H9 (cell line): ENCODE results near the gene HHAT. TPM values are rescaled to one million over a fixed set of nuclear protein-coding genes. Genes with fewer than 3 reads are reported as not detected.

Source experiments
- DNase-seq: peaks from one replicate; pipeline ENCODE4 v3.0.0-alpha.2; 2017
- H2AFZ ChIP-seq: one replicate; pipeline ENCODE4 v1.6.1; 2013; ENCODE audit warnings: mild to moderate bottlenecking, low read length, control low read depth, moderate library complexity
- H2AK5ac ChIP-seq: 2 replicates; pipeline ENCODE4 v1.6.1; 2013; ENCODE audit warnings: low read length, control low read depth, mixed read lengths; ENCODE audit not compliant: insufficient read length
- H2BK120ac ChIP-seq: one replicate; pipeline ENCODE4 v1.6.1; 2013; ENCODE audit warnings: low read depth, mild to moderate bottlenecking, low read length, control low read depth, inconsistent platforms; ENCODE audit not compliant: poor library complexity, severe bottlenecking
- H2BK12ac ChIP-seq: 2 replicates; pipeline ENCODE4 v1.6.1; 2013; ENCODE audit warnings: low read length, control low read depth, mixed read lengths, low read depth; ENCODE audit not compliant: insufficient read length
- H2BK15ac ChIP-seq: 2 replicates; pipeline ENCODE4 v1.6.1; 2013; ENCODE audit warnings: low read depth, low read length, control low read depth
- H2BK20ac ChIP-seq: one replicate; pipeline ENCODE4 v1.6.1; 2013; ENCODE audit warnings: low read depth, mild to moderate bottlenecking, low read length, control low read depth, inconsistent platforms; ENCODE audit not compliant: poor library complexity, severe bottlenecking
- H2BK5ac ChIP-seq: 2 replicates; pipeline ENCODE4 v1.6.1; 2013; ENCODE audit warnings: low read length, control low read depth, mixed read lengths; ENCODE audit not compliant: insufficient read length
- H3K14ac ChIP-seq: 2 replicates; pipeline ENCODE4 v1.6.1; 2013; ENCODE audit warnings: low read length, control low read depth; ENCODE audit not compliant: insufficient read depth
- H3K18ac ChIP-seq: 2 replicates; pipeline ENCODE4 v1.6.1; 2013; ENCODE audit warnings: low read depth, mild to moderate bottlenecking, mixed read lengths, low read length, control low read depth; ENCODE audit not compliant: insufficient read length
- H3K23ac ChIP-seq: 2 replicates; pipeline ENCODE4 v1.6.1; 2013; ENCODE audit warnings: low read length, control low read depth, mixed read lengths, low read depth; ENCODE audit not compliant: insufficient read length
- H3K23me2 ChIP-seq: 2 replicates; pipeline ENCODE4 v1.6.1; 2013; ENCODE audit warnings: low read depth, mild to moderate bottlenecking, mixed read lengths, low read length, control low read depth; ENCODE audit not compliant: insufficient read length, poor library complexity, severe bottlenecking
- H3K27ac ChIP-seq: 2 replicates; pipeline ENCODE4 v1.5.1; 2013; ENCODE audit warnings: low read length, control low read depth, mixed read lengths, low read depth; ENCODE audit not compliant: insufficient read length
- H3K27me3 ChIP-seq: 2 replicates; pipeline ENCODE4 v1.6.1; 2013; ENCODE audit warnings: low read length, control low read depth, inconsistent platforms; ENCODE audit not compliant: insufficient read depth
- H3K4ac ChIP-seq: 2 replicates; pipeline ENCODE4 v1.6.1; 2013; ENCODE audit warnings: low read depth, mild to moderate bottlenecking, control low read depth, inconsistent platforms, low read length, moderate library complexity
- H3K4me1 ChIP-seq: 2 replicates; pipeline ENCODE4 v1.6.1; 2013; ENCODE audit warnings: low read length, control low read depth, inconsistent platforms; ENCODE audit not compliant: insufficient read depth
- H3K4me2 ChIP-seq: 2 replicates; pipeline ENCODE4 v1.6.1; 2013; ENCODE audit warnings: low read length, control low read depth, mixed read lengths; ENCODE audit not compliant: insufficient read length, insufficient read depth
- H3K56ac ChIP-seq: 2 replicates; pipeline ENCODE4 v1.6.1; 2013; ENCODE audit warnings: low read depth, mild to moderate bottlenecking, mixed read lengths, low read length, control low read depth; ENCODE audit not compliant: insufficient read length
- H3K79me1 ChIP-seq: 2 replicates; pipeline ENCODE4 v1.6.1; 2013; ENCODE audit warnings: low read depth, mild to moderate bottlenecking, moderate library complexity, low read length, control low read depth, inconsistent platforms; ENCODE audit not compliant: insufficient read depth, poor library complexity, severe bottlenecking
- H3K79me2 ChIP-seq: 2 replicates; pipeline ENCODE4 v1.6.1; 2013; ENCODE audit warnings: low read length, control low read depth, inconsistent platforms; ENCODE audit not compliant: insufficient read depth
- H3K9ac ChIP-seq: 2 replicates; pipeline ENCODE4 v1.6.1; 2013; ENCODE audit warnings: low read length, control low read depth, mixed read lengths; ENCODE audit not compliant: insufficient read length; ENCODE audit errors: extremely low read depth
- H3K9me3 ChIP-seq: one replicate; pipeline ENCODE4 v1.6.1; 2013; ENCODE audit warnings: low read depth, low read length, inconsistent platforms; ENCODE audit not compliant: control insufficient read depth
- H3T11ph ChIP-seq: one replicate; pipeline ENCODE4 v1.6.1; 2013; ENCODE audit warnings: mild to moderate bottlenecking, low read length, control low read depth, inconsistent platforms
- H4K20me1 ChIP-seq: one replicate; pipeline ENCODE4 v1.6.1; 2013; ENCODE audit not compliant: control insufficient read depth, insufficient read length, insufficient read depth
- H4K5ac ChIP-seq: 2 replicates; pipeline ENCODE4 v1.6.1; 2013; ENCODE audit warnings: low read depth, mild to moderate bottlenecking, mixed read lengths, low read length, control low read depth; ENCODE audit not compliant: insufficient read length
- H4K8ac ChIP-seq: replicated peaks from 2 replicates; pipeline ENCODE4 v1.6.1; 2013; ENCODE audit warnings: low read length, control low read depth, mixed read lengths, low read depth; ENCODE audit not compliant: insufficient read length
- H4K91ac ChIP-seq: 2 replicates; pipeline ENCODE4 v1.6.1; 2013; ENCODE audit warnings: low read depth, mild to moderate bottlenecking, moderate library complexity, mixed read lengths, low read length, control low read depth; ENCODE audit not compliant: insufficient read length
- H3K27ac Mint-ChIP-seq, 3 experiments: 2 replicates in 2 of 3; 3 replicates in 1 of 3; pipeline ENCODE4 v1.8.0; 2020 to 2021; ENCODE audit warnings: mixed read lengths in 3 of 3, mild to moderate bottlenecking in 1 of 3, moderate library complexity in 1 of 3
- H3K27me3 Mint-ChIP-seq: 2 replicates; pipeline ENCODE4 v1.8.0; 2021; ENCODE audit warnings: low read depth, mild to moderate bottlenecking, moderate library complexity, mixed read lengths
- H3K36me3 Mint-ChIP-seq, 3 experiments: 2 replicates in 2 of 3; 3 replicates in 1 of 3; pipeline ENCODE4 v1.8.0; 2020 to 2021; ENCODE audit warnings: low read depth in 3 of 3, mixed read lengths in 3 of 3; ENCODE audit not compliant: insufficient read depth in 1 of 3
- H3K4me1 Mint-ChIP-seq, 2 experiments: 2 replicates each; pipeline ENCODE4 v1.8.0; 2020; ENCODE audit warnings: mixed read lengths in 2 of 2
- H3K4me3 Mint-ChIP-seq, 2 experiments: 2 replicates in 1 of 2; 3 replicates in 1 of 2; pipeline ENCODE4 v1.8.0; 2020 to 2021; ENCODE audit warnings: mild to moderate bottlenecking in 2 of 2, mixed read lengths in 2 of 2, moderate library complexity in 1 of 2
- H3K9me3 Mint-ChIP-seq, 2 experiments: 2 replicates in 1 of 2; 3 replicates in 1 of 2; pipeline ENCODE4 v1.8.0; 2020; ENCODE audit warnings: mild to moderate bottlenecking in 2 of 2, mixed read lengths in 2 of 2, moderate library complexity in 1 of 2
- WGBS: extraction: QIAGEN DNeasy Blood & Tissue Kit; methylation state at CpG from one replicate; pipeline ENCODE4 v1.1.7; 2013; ENCODE audit warnings: missing lambda C conversion rate, low lambda C conversion rate, mixed read lengths; ENCODE audit not compliant: insufficient read length; ENCODE audit errors: extremely low coverage; 5-methylcytosine and 5-hydroxymethylcytosine counted together
- total RNA-seq: library from RNA; stranded (reverse); gene quantifications from 2 replicates; pipeline ENCODE4 v1.2.1, GENCODE V29; 2021
- TF ChIP-seq, protein P1 (sequence below): fragments of 200-600 bp; sonication (generic); conservative IDR thresholded peaks from 3 replicates; pipeline ENCODE4 v1.8.0; 2021; ENCODE audit warnings: antibody characterized with exemption, mild to moderate bottlenecking

HHAT gene
- total RNA-seq, 1 experiment from 2014 or later = 0.48 TPM

DNA sequence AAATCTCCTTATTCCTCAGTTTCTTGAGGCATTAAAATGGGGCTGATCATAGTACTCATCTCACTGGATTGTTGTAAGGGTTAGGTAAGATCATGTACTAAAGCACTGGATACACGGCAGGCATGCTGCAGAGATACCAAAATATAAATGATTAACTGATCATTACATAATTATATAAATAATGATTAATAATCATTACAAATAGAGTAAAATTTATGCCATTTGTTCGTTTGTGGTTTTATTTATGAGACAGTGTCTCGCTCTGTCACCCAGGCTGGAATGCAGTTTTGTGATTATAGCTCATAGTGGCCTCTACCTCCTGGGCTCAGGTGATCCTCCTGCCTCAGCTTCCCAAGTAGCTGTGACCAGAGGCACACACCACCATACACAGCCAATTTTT lies 140.7 kb downstream of the HHAT start:
- DNase-seq = no peak
- Histone ChIP-seq H3K18ac (no peak overlapping the region), H4K5ac (no peak overlapping the region)

More for the DNA sequence above, 140.7 kb downstream of the HHAT start:
- H2AFZ ChIP-seq = no peak overlapping the region
- Mint-ChIP-seq H3K36me3 (no peaks in the 10 kb centered on the region; a peak in 1 of 7 replicates), H3K9me3 (no peaks in the 10 kb centered on the region), H3K4me1 (peaks cover 17 to 19% of the 10 kb centered on the region in 2 experiments), H3K4me3 (no peak overlapping the region), H3K27me3 (no peaks in the 10 kb centered on the region), H3K27ac (no peak overlapping the region)
- no peak overlapping the region for H3K27ac ChIP-seq
- no peak overlapping the region for H2BK12ac ChIP-seq
- H3K4me1 ChIP-seq = peaks cover 3% of the 10 kb centered on the region; the same call in 1 of the 2 replicates
- no peaks in the 10 kb centered on the region for H3K79me2 ChIP-seq
- no CpG with 5 or more reads among the region's 3 CpGs for WGBS
- no peak overlapping the region for H3K14ac ChIP-seq
- no peak overlapping the region for H3K23ac ChIP-seq
- H3K27me3 ChIP-seq = no peaks in the 10 kb centered on the region
- H3K4me2 ChIP-seq = no peak overlapping the region
- no peak overlapping the region for H2BK20ac ChIP-seq
- no peak overlapping the region for H3K56ac ChIP-seq
- H4K8ac ChIP-seq = no peak overlapping the region
- TF ChIP-seq, protein P1, sequence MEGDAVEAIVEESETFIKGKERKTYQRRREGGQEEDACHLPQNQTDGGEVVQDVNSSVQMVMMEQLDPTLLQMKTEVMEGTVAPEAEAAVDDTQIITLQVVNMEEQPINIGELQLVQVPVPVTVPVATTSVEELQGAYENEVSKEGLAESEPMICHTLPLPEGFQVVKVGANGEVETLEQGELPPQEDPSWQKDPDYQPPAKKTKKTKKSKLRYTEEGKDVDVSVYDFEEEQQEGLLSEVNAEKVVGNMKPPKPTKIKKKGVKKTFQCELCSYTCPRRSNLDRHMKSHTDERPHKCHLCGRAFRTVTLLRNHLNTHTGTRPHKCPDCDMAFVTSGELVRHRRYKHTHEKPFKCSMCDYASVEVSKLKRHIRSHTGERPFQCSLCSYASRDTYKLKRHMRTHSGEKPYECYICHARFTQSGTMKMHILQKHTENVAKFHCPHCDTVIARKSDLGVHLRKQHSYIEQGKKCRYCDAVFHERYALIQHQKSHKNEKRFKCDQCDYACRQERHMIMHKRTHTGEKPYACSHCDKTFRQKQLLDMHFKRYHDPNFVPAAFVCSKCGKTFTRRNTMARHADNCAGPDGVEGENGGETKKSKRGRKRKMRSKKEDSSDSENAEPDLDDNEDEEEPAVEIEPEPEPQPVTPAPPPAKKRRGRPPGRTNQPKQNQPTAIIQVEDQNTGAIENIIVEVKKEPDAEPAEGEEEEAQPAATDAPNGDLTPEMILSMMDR = no peak
- no peaks in the 10 kb centered on the region for H4K20me1 ChIP-seq
- H2BK5ac ChIP-seq = no peak overlapping the region
- no peak overlapping the region for H4K91ac ChIP-seq
- no peaks in the 10 kb centered on the region for H3K79me1 ChIP-seq
- no peak overlapping the region for H3K4ac ChIP-seq
- no peaks in the 10 kb centered on the region for H3K9me3 ChIP-seq
- H2AK5ac ChIP-seq = no peak overlapping the region
- H2BK120ac ChIP-seq = no peak overlapping the region
- H3K9ac ChIP-seq = no peak overlapping the region
- H3T11ph ChIP-seq = no peak overlapping the region
- no peak overlapping the region for H2BK15ac ChIP-seq
- H3K23me2 ChIP-seq = no peaks in the 10 kb centered on the region
